Progenitor cell of endocrine pancreas (in vitro differentiated cells): ENCODE measurements around the gene SUGP1. TPM values are rescaled to one million over a fixed set of nuclear protein-coding genes. Genes with fewer than 3 reads are reported as not detected.
A peak's percentile ranks its signal among the peaks of the same experiment; 100 is the strongest.

Experiments
- DNase-seq: peaks from one replicate; pipeline ENCODE4 v3.0.0; 2021; ENCODE audit warnings: low spot score; ENCODE audit not compliant: unreplicated experiment
- H3K27ac Mint-ChIP-seq: 2 replicates; pipeline ENCODE4 v1.8.0; 2021; ENCODE audit warnings: mild to moderate bottlenecking, moderate library complexity, mixed read lengths
- H3K27me3 Mint-ChIP-seq: 2 replicates; pipeline ENCODE4 v1.8.0; 2021; ENCODE audit warnings: mixed read lengths
- H3K36me3 Mint-ChIP-seq: 2 replicates; pipeline ENCODE4 v1.8.0; 2022; ENCODE audit warnings: mixed read lengths; ENCODE audit not compliant: insufficient read depth
- H3K4me1 Mint-ChIP-seq: 2 replicates; pipeline ENCODE4 v1.8.0; 2021; ENCODE audit warnings: low read depth, mixed read lengths
- H3K4me3 Mint-ChIP-seq: 2 replicates; pipeline ENCODE4 v1.8.0; 2021; ENCODE audit warnings: low read depth, mild to moderate bottlenecking, moderate library complexity, mixed read lengths
- H3K9me3 Mint-ChIP-seq: 2 replicates; pipeline ENCODE4 v1.8.0; 2021; ENCODE audit warnings: low read depth, mixed read lengths
- CTCF ChIP-seq: fragments of 200-600 bp; sonication (generic); IDR thresholded peaks from one replicate; pipeline ENCODE4 v1.5.0; 2021; ENCODE audit warnings: antibody characterized with exemption, mild to moderate bottlenecking; ENCODE audit not compliant: unreplicated experiment
- total RNA-seq: library from RNA; stranded (reverse); gene quantifications from 2 replicates; pipeline ENCODE4 v1.2.1, GENCODE V29; 2021

The SUGP1 gene
- total RNA-seq, 1 donor from 2014 or later = 95.6 TPM

DNA sequence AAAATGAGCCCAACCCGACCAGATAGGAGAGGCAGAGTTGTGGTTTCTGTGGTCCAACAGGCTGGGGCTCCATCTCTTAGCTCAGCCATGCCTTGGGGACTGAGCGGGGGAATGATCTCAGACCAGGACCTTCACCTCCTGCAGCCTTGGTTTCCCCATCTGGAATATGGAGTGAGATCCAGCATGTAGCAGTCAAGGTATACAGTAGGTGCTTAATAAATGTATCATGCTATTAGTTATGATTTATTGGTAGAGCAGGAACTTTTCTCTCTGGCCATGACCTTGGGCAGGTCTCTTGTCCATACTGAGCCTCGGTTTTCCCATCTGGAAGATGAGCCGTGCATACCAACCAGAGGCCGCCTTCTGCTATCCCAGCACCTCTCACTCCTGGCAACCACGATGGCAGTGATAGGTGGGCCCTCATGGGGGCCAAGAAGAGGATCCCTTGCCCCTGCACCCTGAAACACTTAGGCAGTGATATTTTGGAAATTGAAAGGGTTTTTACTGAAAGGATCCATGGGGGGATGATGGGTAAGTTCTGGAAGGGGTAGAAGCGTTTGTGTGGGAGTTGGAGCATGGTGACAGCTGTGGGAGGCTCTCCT lies 56.3 kb downstream of the SUGP1 start:
- Mint-ChIP-seq H3K4me1 (peaks cover 4% of the 10 kb centered on the region), H3K9me3 (no peaks in the 10 kb centered on the region), H3K27ac (no peak overlapping the region), H3K27me3 (peaks cover 42% of the 10 kb centered on the region), H3K4me3 (no peak overlapping the region), H3K36me3 (peaks cover 4% of the 10 kb centered on the region)
- TF ChIP-seq CTCF = no peak
- DNase-seq = no peak

GRCh38 chr19:19262190-19263057 lies 57.9 kb downstream of the SUGP1 start:
- no peak for DNase-seq
- Mint-ChIP-seq H3K36me3 (peaks cover 6% of the 10 kb centered on the region), H3K27me3 (peaks cover 42% of the 10 kb centered on the region), H3K4me1 (peaks cover 4% of the 10 kb centered on the region), H3K27ac (no peak overlapping the region), H3K9me3 (no peaks in the 10 kb centered on the region), H3K4me3 (peak overlapping the region; percentile 40)
- peak; percentile 7 for TF ChIP-seq CTCF

GRCh38 chr19:19261350-19262189 lies 58.7 kb downstream of the SUGP1 start:
- H3K36me3 Mint-ChIP-seq = peaks cover 6% of the 10 kb centered on the region
- DNase-seq = no peak
- H3K27ac Mint-ChIP-seq = no peak overlapping the region
- peak overlapping the region; percentile 40 for H3K4me3 Mint-ChIP-seq
- no peaks in the 10 kb centered on the region for H3K9me3 Mint-ChIP-seq
- peaks cover 42% of the 10 kb centered on the region for H3K27me3 Mint-ChIP-seq
- H3K4me1 Mint-ChIP-seq = peaks cover 4% of the 10 kb centered on the region
- TF ChIP-seq CTCF = no peak

DNA sequence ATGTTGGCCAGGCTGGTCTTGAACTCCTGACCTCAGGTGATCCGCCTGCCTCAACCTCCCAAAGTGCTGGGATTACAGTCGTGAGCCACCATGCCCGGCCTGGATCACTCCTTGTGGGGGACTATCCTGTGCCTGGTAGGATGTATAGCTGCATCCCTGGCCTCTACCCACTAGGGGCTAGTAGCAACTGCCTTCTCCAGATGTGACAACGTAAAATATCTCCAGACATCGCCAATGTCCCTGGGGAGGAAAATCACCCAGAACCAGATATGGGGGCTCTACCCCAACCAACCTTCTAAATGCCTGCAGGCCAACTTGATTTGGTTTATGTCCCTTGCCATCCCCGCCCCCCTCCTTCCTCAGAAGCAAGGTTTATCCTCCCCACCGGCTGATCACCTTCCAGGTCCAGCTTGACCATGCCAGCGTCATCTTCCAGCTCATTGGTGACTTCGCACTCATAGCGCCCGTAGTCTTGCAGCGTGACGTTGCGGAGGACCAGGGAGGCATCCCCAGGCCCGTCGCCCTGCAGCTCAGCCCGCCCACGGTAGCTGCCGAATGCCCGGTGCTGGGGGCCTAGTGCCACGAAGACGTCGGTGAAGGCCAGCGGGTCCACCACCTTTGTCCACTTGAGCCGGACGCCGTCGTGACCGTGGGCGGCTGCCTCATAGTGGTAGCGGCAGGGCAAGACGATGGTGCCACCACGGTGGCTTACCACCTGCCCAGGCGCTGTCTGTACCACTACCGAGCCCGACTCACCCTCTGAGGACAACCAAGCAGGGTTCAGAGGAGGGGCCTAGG lies 59.7 kb downstream of the SUGP1 start:
- DNase-seq = no peak
- peak overlapping the region; percentile 11 for H3K4me3 Mint-ChIP-seq
- peaks cover 4% of the 10 kb centered on the region for H3K4me1 Mint-ChIP-seq
- H3K27ac Mint-ChIP-seq = no peak overlapping the region
- H3K27me3 Mint-ChIP-seq = peaks cover 40% of the 10 kb centered on the region
- H3K9me3 Mint-ChIP-seq = no peaks in the 10 kb centered on the region
- no peak for TF ChIP-seq CTCF
- peaks cover 6% of the 10 kb centered on the region for H3K36me3 Mint-ChIP-seq
